Neural progenitor cell (in vitro differentiated cells): ENCODE results near the gene AKAP6. TPM values are rescaled to one million over a fixed set of nuclear protein-coding genes. Genes with fewer than 3 reads are reported as not detected.

Source experiments
- DNase-seq: peaks from one replicate; pipeline ENCODE4 v3.0.0-alpha.2; 2016; ENCODE audit warnings: low spot score
- H2AFZ ChIP-seq: fragments of 200-600 bp; sonication (generic); replicated peaks from 2 replicates; pipeline ENCODE4 v1.6.1; 2016; ENCODE audit warnings: antibody characterized with exemption
- H3F3A ChIP-seq: fragments of 200-600 bp; sonication (generic); 2 replicates; pipeline ENCODE4 v1.6.1; 2016; ENCODE audit warnings: antibody characterized with exemption, low read depth
- H3K27ac ChIP-seq: fragments of 200-600 bp; sonication (generic); 2 replicates; pipeline ENCODE4 v1.5.1; 2016; ENCODE audit warnings: mild to moderate bottlenecking
- H3K27me3 ChIP-seq: fragments of 200-600 bp; sonication (generic); 2 replicates; pipeline ENCODE4 v1.6.1; 2016; ENCODE audit warnings: mild to moderate bottlenecking, moderate library complexity
- H3K36me3 ChIP-seq: fragments of 200-600 bp; sonication (generic); 2 replicates; pipeline ENCODE4 v1.5.1; 2016
- H3K4me1 ChIP-seq: fragments of 200-600 bp; sonication (generic); 2 replicates; pipeline ENCODE4 v1.6.1; 2016; ENCODE audit warnings: mixed run types
- H3K4me2 ChIP-seq: fragments of 200-600 bp; sonication (generic); 2 replicates; pipeline ENCODE4 v1.6.1; 2016
- H3K4me3 ChIP-seq: fragments of 200-600 bp; sonication (generic); 2 replicates; pipeline ENCODE4 v1.5.1; 2016
- H3K79me2 ChIP-seq: fragments of 200-600 bp; sonication (generic); 2 replicates; pipeline ENCODE4 v1.6.1; 2016; ENCODE audit warnings: low read depth
- H3K9ac ChIP-seq: fragments of 200-600 bp; sonication (generic); 2 replicates; pipeline ENCODE4 v1.6.1; 2016
- H3K9me3 ChIP-seq: fragments of 200-600 bp; sonication (generic); 2 replicates; pipeline ENCODE4 v1.5.1; 2016; ENCODE audit warnings: low read depth
- H4K20me1 ChIP-seq: fragments of 200-600 bp; sonication (generic); 2 replicates; pipeline ENCODE4 v1.6.1; 2016; ENCODE audit warnings: low read depth
- H3K27ac Mint-ChIP-seq: 3 replicates; pipeline ENCODE4 v1.8.0; 2021; ENCODE audit warnings: mixed read lengths
- H3K27me3 Mint-ChIP-seq: 2 replicates; pipeline ENCODE4 v1.8.0; 2022; ENCODE audit warnings: low read depth, mild to moderate bottlenecking, inconsistent platforms, moderate library complexity, mixed read lengths; ENCODE audit not compliant: insufficient read depth
- H3K36me3 Mint-ChIP-seq: 3 replicates; pipeline ENCODE4 v1.8.0; 2021; ENCODE audit warnings: mixed read lengths
- H3K4me1 Mint-ChIP-seq: 3 replicates; pipeline ENCODE4 v1.8.0; 2021; ENCODE audit warnings: mixed read lengths
- H3K4me3 Mint-ChIP-seq: 3 replicates; pipeline ENCODE4 v1.8.0; 2021; ENCODE audit warnings: mild to moderate bottlenecking, moderate library complexity, mixed read lengths
- H3K9me3 Mint-ChIP-seq: 3 replicates; pipeline ENCODE4 v1.8.0; 2020; ENCODE audit warnings: mixed read lengths
- CTCF ChIP-seq: fragments of 200-600 bp; sonication (generic); IDR thresholded peaks from 2 replicates; pipeline ENCODE4 v1.5.1; 2017; ENCODE audit warnings: antibody characterized with exemption, mild to moderate bottlenecking
- EZH2 ChIP-seq: fragments of 200-600 bp; sonication (generic); IDR thresholded peaks from 2 replicates; pipeline ENCODE4 v1.6.1; 2017; ENCODE audit warnings: antibody characterized with exemption, mild to moderate bottlenecking, moderate library complexity
- EZH2phosphoT487 ChIP-seq: fragments of 200-600 bp; sonication (generic); IDR thresholded peaks from 2 replicates; pipeline ENCODE4 v1.6.1; 2017; ENCODE audit warnings: antibody characterized with exemption
- total RNA-seq: library from RNA; depleted of rRNA; stranded (reverse); fragments of >200 nt; gene quantifications from 2 replicates; pipeline ENCODE4 v1.2.3, GENCODE V29; 2015; ENCODE audit warnings: low replicate concordance

AKAP6 gene
- total RNA-seq, 1 donor from 2014 or later = 3.7 TPM

- Histone ChIP-seq H3K79me2 (no peaks in the 10 kb centered on the region), H3F3A (no peaks in the 10 kb centered on the region), H3K4me3 (no peak overlapping the region), H4K20me1 (no peaks in the 10 kb centered on the region), H3K4me1 (no peaks in the 10 kb centered on the region), H3K9me3 (no peaks in the 10 kb centered on the region), H3K4me2 (no peak overlapping the region), H2AFZ (no peak overlapping the region), H3K36me3 (no peaks in the 10 kb centered on the region), H3K27ac (no peak overlapping the region), H3K27me3 (no peaks in the 10 kb centered on the region), H3K9ac (no peak overlapping the region)
- Mint-ChIP-seq H3K9me3 (no peaks in the 10 kb centered on the region), H3K36me3 (no peaks in the 10 kb centered on the region), H3K27me3 (no peaks in the 10 kb centered on the region), H3K27ac (no peak overlapping the region), H3K4me1 (no peaks in the 10 kb centered on the region), H3K4me3 (no peak overlapping the region)
- no peak for DNase-seq
- TF ChIP-seq EZH2 = no peak
- TF ChIP-seq CTCF = no peak
- TF ChIP-seq EZH2phosphoT487 = no peak
These were observed 316.5 kb downstream of the AKAP6 start for GRCh38 chr14:32645551-32645950.

DNA sequence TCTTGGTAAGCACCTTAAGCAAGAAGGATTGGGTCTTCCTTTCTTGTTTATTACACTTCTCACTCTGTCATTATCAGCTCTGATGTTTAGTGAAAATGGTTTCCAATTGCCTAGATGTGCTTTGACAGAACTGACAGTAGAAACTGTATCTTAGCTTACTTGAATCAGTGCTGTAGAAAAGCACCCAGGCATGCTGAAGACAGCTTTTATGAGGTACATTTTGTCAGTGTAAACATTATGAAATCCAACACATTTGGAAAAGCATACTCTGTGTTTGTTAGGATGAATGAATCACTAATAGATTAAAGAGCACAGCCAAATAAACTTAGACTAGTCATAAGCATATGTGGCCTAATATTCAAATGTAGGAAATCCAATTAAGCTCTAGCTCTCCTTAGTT is 319.3 kb downstream of the AKAP6 start:
- H3K4me2 ChIP-seq = no peak overlapping the region
- H3K36me3 Mint-ChIP-seq = no peaks in the 10 kb centered on the region
- no peaks in the 10 kb centered on the region for H3K4me1 Mint-ChIP-seq
- no peaks in the 10 kb centered on the region for H4K20me1 ChIP-seq
- H3K27me3 Mint-ChIP-seq = no peaks in the 10 kb centered on the region
- H3K9ac ChIP-seq = no peak overlapping the region
- TF ChIP-seq EZH2phosphoT487 (no peak), CTCF (no peak), EZH2 (no peak)
- DNase-seq = no peak
- H3K36me3 ChIP-seq = no peaks in the 10 kb centered on the region
- H3F3A ChIP-seq = no peaks in the 10 kb centered on the region
- H3K9me3 Mint-ChIP-seq = no peaks in the 10 kb centered on the region
- no peak overlapping the region for H3K27ac Mint-ChIP-seq
- no peaks in the 10 kb centered on the region for H3K27me3 ChIP-seq
- H3K9me3 ChIP-seq = no peaks in the 10 kb centered on the region
- H3K27ac ChIP-seq = no peak overlapping the region
- no peaks in the 10 kb centered on the region for H3K4me1 ChIP-seq
- no peak overlapping the region for H3K4me3 Mint-ChIP-seq
- no peak overlapping the region for H3K4me3 ChIP-seq
- no peak overlapping the region for H2AFZ ChIP-seq
- H3K79me2 ChIP-seq = no peaks in the 10 kb centered on the region

DNA sequence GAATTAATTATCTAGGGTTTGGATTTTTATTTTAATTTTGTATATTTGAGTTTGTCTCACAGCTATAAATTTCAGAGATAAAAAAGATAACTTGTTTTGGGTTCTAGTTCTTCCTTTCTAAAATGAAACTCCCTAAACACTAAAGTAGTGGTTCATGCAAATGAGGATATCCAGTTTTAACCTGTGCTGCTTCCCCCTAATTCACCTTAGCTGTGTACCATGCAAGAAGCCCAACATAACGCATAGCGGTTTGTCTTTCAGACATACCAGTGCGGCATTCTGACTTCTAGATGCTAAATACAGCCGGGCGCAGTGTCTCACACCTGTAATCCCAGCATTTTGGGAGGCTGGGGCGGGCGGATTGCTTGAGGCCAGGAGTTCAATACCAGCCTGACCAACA is 320.9 kb downstream of the AKAP6 start:
- Histone ChIP-seq H3K4me3 (no peak overlapping the region), H3F3A (no peaks in the 10 kb centered on the region), H3K36me3 (no peaks in the 10 kb centered on the region), H3K9me3 (no peaks in the 10 kb centered on the region), H4K20me1 (no peaks in the 10 kb centered on the region), H3K4me2 (no peak overlapping the region), H2AFZ (no peak overlapping the region), H3K27ac (no peak overlapping the region), H3K4me1 (no peaks in the 10 kb centered on the region), H3K9ac (no peak overlapping the region), H3K27me3 (no peaks in the 10 kb centered on the region), H3K79me2 (no peaks in the 10 kb centered on the region)
- no peaks in the 10 kb centered on the region for H3K9me3 Mint-ChIP-seq
- H3K27me3 Mint-ChIP-seq = no peaks in the 10 kb centered on the region
- no peak for DNase-seq
- TF ChIP-seq CTCF (no peak), EZH2phosphoT487 (no peak), EZH2 (no peak)
- no peak overlapping the region for H3K27ac Mint-ChIP-seq
- H3K4me3 Mint-ChIP-seq = no peak overlapping the region
- H3K4me1 Mint-ChIP-seq = no peaks in the 10 kb centered on the region
- no peaks in the 10 kb centered on the region for H3K36me3 Mint-ChIP-seq

DNA sequence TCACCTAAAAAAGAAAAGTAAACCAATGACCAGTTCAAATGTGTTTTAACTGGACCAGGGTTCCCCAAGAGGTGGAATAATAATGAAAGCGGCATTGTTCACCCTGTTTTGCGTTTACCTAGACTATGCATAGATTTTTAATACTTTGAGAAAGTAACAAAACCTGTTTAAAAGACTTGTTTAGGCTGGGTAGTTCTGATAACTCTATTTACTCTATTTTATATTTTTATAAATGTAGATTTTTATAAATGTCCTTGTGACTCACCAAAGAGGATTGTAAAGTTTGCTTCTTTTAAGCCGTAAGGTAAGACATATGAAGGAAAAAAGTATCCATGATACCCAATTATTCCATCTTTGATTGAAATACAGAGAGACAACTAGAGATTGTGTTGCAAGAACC is 321.6 kb downstream of the AKAP6 start:
- no peak overlapping the region for H3K4me2 ChIP-seq
- H3F3A ChIP-seq = no peaks in the 10 kb centered on the region
- H3K79me2 ChIP-seq = no peaks in the 10 kb centered on the region
- H3K4me1 ChIP-seq = no peaks in the 10 kb centered on the region
- H3K27ac ChIP-seq = no peak overlapping the region
- no peaks in the 10 kb centered on the region for H3K27me3 ChIP-seq
- no peaks in the 10 kb centered on the region for H3K36me3 ChIP-seq
- TF ChIP-seq EZH2 (no peak), EZH2phosphoT487 (no peak), CTCF (no peak)
- H4K20me1 ChIP-seq = no peaks in the 10 kb centered on the region
- Mint-ChIP-seq H3K27me3 (no peaks in the 10 kb centered on the region), H3K4me3 (no peak overlapping the region), H3K9me3 (no peaks in the 10 kb centered on the region), H3K27ac (no peak overlapping the region), H3K4me1 (no peaks in the 10 kb centered on the region), H3K36me3 (no peaks in the 10 kb centered on the region)
- H3K9ac ChIP-seq = no peak overlapping the region
- DNase-seq = no peak
- H3K4me3 ChIP-seq = no peak overlapping the region
- H2AFZ ChIP-seq = no peak overlapping the region
- H3K9me3 ChIP-seq = no peaks in the 10 kb centered on the region
